IMR-90 (cell line): ENCODE measurements around the gene CTRB2.

Experiments
- CTCF ChIP-seq: conservative IDR thresholded peaks from 2 replicates; pipeline ENCODE4 v1.5.1; 2012; ENCODE audit warnings: mild to moderate bottlenecking, low read depth, low read length, improper control_type of control experiment
- POLR2A ChIP-seq: IDR thresholded peaks from 2 replicates; pipeline ENCODE4 v1.6.1; 2012; ENCODE audit warnings: mild to moderate bottlenecking, low read depth, low read length

DNA sequence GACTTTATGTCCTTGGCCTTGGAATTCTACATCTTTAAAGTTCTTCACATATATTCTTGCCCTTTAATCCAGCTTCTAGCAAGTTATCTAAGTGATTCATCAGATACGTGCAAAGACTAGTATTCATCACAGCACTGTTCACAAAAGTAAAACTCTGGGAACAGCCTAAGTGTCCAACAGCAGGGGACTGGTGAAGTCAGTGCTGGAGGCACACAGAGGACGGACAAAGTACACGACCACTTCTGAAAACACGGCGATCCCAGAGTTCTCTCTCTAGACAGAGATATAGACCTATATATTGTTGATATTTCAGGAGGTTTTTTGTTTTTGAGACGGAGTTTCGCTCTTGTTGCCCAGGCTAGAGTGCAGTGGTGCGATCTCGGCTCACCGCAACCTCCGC lies 24.6 kb upstream of the CTRB2 start:
- TF ChIP-seq POLR2A (no peak), CTCF (no peak)
